ENCODE results near the gene C1QTNF9.
"Not testable (repeated sequence)": the region's sequence is repeated elsewhere in the genome, so short reads cannot be mapped to it uniquely, and the experiment has no call there.

The C1QTNF9 gene

DNA sequence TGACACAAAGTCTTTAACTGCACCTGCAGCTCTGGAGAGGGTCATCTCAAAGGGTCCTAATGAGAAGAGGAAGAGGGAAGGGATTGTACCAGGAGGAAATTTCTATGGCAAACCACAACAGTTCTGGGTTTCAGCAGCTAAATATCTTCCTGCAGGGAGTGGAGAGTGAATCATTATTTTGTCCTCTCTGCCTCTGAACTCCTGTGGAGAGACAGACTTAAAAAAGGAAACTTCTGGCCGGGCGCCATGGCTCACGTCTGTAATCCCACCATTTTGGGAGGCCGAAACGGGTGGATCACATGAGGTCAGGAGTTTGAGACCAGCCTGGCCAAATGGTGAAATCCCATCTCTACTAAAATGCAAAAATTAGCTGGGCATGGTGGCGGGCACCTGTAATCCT, 16.9 kb upstream of the C1QTNF9 start:
- TF ChIP-seq ZNF274 (IDR thresholded peaks at IDR 0.05; ENCODE audit: low read depth, low read length) = no peak

DNA sequence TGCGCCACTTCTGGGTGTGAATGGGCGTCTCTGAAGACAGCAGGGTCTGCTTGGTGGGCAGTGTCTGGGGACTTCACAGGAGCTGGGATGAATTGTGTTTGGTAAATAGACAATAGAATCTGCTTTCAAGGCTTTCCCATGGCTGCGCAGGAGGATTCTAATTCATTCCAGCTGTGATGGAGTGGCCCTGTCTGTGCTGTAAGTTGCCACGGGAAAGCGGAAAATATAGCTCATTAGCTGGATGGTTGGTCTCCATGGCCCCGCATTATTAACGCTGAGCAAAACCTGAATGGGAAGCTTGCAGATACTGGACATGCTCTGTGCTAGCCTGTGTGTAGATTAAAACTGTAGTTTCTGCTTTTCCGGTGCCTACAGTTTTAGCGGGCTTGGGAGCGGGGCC, 15.6 kb upstream of the C1QTNF9 start:
- H3K4me3 ChIP-seq (ENCODE audit: low read length) = no peak overlapping the region
- no peak for TF ChIP-seq ZNF274 (IDR thresholded peaks at IDR 0.05; ENCODE audit: low read depth, low read length)

More for the DNA sequence above, 16.9 kb upstream of the C1QTNF9 start:
- H3K4me3 ChIP-seq (ENCODE audit: low read length) = no peak overlapping the region

DNA sequence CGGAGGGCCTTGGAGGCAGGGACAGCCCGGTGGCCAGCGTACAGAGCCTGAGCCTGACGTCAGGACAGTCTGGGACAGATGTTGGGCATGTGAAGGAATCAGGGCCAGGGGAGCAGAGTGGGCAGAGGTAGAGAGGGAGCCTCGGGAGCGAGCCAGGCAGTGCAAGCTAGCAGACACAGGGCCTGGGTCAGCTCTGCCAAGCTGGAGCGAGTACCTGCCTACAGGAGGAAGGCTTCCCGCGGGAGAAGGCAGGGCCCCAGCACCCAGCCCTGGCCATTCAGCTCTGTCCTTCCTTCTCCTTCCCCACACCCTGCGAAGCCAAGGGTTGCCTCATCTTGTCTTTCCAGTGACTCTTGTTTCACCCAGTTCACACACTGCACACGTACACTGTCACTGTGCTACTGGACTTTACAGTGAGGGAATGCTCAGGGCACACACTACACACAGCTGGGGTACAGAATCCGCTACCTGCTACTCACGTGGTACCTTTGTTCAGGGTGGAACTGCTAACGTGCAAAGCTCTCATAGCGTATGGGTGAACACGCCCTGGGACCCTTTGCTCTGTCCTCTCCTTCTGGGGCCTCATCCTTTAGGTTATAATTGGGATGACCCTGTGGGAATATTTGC, 9.8 kb upstream of the C1QTNF9 start:
- H3K4me3 ChIP-seq (ENCODE audit: low read length) = no peak overlapping the region
- TF ChIP-seq ZNF274 (IDR thresholded peaks at IDR 0.05; ENCODE audit: low read depth, low read length) = no peak

DNA sequence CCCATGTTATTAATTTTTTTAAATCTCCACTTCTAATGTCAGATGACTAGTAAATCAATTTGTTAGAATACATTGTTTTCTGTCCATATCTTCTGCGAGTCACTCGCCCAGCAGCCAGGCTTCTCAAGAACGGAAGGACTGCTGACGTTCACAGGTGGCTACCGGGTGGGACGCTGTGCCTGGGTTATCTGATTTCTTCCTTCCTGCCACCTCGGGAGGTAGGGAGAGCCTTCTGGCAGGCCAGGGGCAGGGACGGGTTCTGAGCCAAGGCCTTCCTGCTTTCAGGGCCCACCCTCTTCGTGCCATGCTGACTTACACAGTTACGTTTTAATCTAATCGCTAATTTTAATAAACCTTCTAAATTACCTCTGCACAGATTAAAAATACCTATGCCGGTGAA, 7.9 kb upstream of the C1QTNF9 start:
- H3K4me3 ChIP-seq (ENCODE audit: low read length) = no peak overlapping the region
- TF ChIP-seq ZNF274 (IDR thresholded peaks at IDR 0.05; ENCODE audit: low read depth, low read length) = no peak

DNA sequence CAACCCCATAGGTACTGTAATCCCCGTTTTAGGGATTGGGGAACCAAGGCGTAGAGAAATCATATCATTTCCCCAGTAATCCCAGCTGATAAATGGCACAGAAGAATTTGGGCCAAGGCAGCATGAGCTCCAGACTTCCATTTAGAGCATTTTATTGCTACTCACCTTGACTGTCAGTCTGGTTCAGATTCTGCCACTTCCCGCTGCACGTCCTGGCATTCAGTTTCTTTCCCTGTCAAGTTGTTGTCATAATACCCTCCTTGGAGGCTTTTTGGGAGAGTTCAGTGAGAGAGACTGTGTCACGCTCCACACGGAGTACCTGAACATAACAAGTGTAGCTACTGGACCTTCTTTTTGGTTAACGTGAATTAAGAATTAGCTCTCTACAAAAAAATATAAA, 7.5 kb upstream of the C1QTNF9 start:
- no peak for TF ChIP-seq ZNF274 (IDR thresholded peaks at IDR 0.05; ENCODE audit: low read depth, low read length)

DNA sequence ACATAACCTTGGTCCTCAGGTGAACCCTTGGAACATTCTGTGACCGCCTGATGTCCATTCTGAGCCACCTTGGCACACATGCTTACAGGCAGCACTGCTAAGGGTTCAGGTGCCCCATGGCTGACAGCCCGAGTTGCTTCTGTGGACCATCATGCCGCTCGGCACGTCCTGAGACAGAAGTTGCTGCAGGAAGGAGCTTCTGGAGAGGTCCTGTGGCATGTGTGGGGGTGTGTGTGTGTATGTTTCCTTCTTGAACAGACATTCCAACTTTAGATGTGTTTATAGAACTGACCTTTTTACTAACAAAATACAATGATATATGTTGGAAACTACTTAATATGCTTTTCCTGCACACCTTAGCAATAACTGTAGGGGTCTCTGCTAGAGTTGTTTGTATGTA, 4.8 kb upstream of the C1QTNF9 start:
- no peak overlapping the region for H3K4me3 ChIP-seq (ENCODE audit: low read length)
- TF ChIP-seq ZNF274 (IDR thresholded peaks at IDR 0.05; ENCODE audit: low read depth, low read length) = no peak

More for the DNA sequence above, 7.5 kb upstream of the C1QTNF9 start:
- no peak overlapping the region for H3K4me3 ChIP-seq (ENCODE audit: low read length)

DNA sequence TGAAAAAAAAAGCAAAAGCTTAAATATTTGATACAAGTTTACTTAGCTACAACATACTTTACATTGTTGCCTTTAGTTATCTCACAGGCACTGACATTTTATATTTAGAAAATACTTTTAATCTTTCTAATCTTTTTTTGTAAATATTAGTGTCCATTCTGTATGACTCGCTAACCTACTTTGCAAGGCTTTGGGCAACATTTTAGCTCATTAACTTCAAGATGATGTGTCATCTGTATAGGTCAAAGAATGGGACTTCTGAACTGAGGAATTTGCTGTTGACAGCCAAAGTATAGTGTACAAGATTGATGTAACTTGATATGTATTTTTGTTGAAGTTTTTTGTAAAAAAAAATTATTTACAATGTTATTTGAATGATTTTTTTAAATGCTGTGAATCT, 2.7 kb upstream of the C1QTNF9 start:
- H3K4me3 ChIP-seq (ENCODE audit: low read length) = no peak overlapping the region
- TF ChIP-seq ZNF274 (IDR thresholded peaks at IDR 0.05; ENCODE audit: low read depth, low read length) = no peak

DNA sequence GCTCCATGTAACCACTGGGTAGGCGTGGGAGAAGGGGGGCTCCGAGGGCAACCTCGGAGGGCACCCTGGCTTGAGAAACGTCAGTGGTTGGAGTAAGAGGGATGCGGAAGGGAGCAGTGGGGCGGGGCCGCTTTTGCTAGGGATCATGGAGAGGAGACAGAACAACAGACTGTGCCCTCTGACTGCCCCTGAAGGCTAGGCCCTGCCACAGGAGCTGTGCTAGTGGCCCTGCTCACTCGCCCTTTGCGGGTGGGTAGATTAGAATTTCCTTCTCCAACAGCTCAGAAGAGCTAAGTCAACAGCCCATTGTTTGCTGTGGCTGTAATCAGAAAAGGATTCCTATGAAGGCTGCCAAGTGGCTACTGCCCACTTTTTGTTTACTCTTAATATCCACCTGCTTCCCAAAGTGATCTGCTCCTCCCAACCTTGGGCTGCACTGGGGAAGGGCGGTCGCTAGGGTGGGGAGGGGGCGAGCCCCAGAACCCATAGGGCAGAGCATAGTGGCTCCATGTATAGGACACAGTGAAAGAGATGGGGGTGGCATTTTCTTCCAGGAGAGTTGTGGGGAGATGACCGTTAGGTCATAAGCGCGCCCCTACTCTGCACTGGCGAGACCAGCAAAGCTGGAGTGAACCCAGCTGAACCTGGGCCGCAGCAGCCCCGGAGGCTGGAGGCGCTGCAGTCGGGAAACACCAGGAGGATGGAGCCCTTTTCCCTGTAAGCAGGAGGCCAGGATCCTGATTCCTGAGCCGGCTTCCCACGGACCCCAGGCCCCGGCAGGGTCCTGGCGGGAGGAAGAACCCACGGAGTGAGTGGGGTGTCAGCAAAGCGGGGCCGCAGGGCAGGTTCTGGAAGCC, 1.9 kb upstream of the C1QTNF9 start:
- no peak for TF ChIP-seq ZNF274 (IDR thresholded peaks at IDR 0.05; ENCODE audit: low read depth, low read length)
- H3K4me3 ChIP-seq (ENCODE audit: low read length) = no peak overlapping the region

DNA sequence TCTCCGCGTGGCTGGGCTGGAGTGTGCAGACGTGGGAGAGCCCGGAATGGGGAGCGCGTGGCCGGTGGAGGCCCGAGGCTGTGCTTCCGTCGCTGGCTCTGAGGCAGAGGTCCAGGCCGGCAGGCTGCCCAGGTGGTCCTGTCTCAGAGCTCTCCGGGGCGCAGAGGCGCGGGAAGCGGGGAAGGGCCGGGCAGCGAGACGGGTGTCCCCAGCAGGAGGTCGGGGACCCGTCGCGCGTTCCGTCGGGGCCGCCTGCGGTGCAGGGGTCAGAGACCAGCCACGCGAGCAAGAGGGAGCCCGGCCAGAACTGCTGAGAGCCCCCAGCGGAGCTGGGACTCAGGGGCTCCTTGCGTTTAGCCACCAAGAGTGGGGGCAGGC, 1.3 kb upstream of the C1QTNF9 start:
- no peak overlapping the region for H3K4me3 ChIP-seq (ENCODE audit: low read length)
- no peak for TF ChIP-seq ZNF274 (IDR thresholded peaks at IDR 0.05; ENCODE audit: low read depth, low read length)

DNA sequence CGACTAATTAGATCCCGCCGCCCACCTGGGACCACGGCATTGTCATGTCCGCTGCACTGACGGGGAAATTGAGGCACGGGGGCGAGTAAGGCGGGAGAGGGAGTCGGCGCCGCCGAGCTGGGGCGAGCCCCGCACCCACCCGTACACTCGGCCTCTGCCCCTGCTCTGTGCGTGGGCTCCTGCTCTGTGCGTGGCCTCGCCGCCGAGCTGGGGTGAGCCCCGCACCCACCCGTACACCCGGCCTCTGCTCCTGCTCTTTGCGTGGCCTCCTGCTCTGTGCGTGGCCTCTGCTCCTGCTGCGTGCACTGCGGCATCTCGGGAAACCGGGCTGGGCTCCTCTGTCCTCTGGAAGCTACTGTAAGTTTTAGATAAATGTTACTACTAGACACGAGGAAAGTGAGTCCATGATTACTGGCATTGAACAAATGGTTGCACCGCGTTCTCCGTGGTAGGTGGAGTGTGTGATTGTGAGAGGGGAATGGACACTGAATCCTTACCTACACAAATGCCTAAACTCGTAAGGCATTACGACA, 826 bp upstream of the C1QTNF9 start:
- TF ChIP-seq ZNF274 (IDR thresholded peaks at IDR 0.05; ENCODE audit: low read depth, low read length) = no peak

DNA sequence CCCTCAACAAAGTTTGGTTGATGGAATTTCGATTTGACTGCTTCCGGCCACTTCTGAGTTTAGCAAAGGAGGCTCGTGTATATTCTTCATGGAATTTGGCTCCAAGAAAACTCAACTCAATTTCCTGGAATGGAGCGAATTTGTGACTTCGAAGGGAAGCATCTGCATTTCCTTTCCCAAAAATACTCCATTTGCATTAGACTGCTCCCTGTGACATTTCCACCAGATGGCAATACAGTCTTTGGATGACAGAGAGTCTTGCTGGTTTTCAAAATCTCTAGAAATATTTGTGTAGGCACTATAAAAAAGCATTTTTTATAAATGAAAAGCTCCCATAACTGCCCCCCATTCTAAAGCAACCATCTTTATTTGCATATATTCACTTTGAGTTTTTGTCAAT, 4.1 kb downstream of the C1QTNF9 start:
- TF ChIP-seq ZNF274 (IDR thresholded peaks at IDR 0.05; ENCODE audit: low read depth, low read length) = no peak
- no peak overlapping the region for H3K4me3 ChIP-seq (ENCODE audit: low read length)

More for the DNA sequence above, 826 bp upstream of the C1QTNF9 start:
- no peak overlapping the region for H3K4me3 ChIP-seq (ENCODE audit: low read length)

DNA sequence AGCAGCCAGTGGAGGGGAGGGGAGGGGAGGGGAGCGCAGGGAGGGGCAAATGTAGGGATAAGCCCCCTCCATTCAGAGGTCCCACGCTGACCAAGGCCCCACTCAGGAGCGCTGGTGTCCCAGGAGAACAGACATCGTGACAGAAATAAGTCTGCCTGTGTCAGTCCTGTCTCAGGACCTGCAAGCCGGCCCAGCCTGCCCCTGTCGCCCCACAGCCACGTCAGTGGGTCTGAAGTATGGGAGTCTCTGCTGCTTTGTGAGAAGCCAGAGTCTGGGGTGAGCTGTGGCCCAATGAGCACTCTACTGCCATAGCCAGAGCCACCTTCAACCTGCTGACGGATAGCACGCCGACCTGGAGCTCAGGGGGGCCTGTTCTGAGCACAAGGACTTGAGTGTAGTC, 8.5 kb downstream of the C1QTNF9 start:
- not testable (repeated sequence) for H3K4me3 ChIP-seq (ENCODE audit: low read length)

DNA sequence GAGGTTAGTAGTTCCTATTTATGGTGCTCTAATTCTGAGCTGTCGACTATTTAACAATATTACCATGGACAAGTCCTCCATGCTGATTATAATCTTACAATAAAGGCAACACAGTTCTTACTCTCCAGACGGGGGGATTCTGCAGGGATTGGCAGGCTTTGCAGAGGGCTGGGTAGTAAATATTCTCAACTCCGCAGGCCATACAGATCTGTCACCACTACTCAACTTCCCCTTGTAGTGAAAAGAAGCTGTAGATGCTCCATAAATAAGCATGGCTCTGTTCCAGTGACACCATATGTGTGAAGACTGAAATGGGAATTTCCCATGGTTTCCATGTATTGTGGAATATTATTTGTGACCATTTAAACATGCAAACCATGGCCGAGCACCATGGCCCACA, 9.5 kb downstream of the C1QTNF9 start:
- not testable (repeated sequence) for H3K4me3 ChIP-seq (ENCODE audit: low read length)

DNA sequence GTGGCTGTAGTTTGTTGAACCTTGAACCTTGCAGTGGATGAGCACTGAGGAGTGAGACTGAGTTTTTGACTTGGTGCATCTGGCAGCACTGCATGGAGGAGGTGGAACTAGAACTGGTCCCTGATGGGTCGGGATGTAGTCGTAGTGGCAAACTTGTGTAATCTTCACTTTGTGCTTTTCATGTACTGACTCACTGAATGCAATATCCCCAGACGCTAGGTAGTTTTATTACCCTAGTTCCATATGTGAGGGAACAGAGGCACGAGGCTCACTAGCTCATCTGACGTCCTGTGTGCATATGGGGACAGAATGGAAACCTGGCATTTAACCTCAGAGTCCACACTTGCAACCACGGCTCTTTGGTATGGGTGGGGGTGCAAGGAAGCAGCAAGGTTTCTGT, 10.3 kb downstream of the C1QTNF9 start:
- not testable (repeated sequence) for H3K4me3 ChIP-seq (ENCODE audit: low read length)

DNA sequence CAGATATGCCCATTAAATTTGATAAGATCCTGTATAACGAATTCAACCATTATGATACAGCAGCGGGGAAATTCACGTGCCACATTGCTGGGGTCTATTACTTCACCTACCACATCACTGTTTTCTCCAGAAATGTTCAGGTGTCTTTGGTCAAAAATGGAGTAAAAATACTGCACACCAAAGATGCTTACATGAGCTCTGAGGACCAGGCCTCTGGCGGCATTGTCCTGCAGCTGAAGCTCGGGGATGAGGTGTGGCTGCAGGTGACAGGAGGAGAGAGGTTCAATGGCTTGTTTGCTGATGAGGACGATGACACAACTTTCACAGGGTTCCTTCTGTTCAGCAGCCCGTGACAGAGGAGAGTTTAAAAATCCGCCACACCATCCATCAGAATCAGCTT, 12.0 kb downstream of the C1QTNF9 start:
- H3K4me3 ChIP-seq (ENCODE audit: low read length) = not testable (repeated sequence)

DNA sequence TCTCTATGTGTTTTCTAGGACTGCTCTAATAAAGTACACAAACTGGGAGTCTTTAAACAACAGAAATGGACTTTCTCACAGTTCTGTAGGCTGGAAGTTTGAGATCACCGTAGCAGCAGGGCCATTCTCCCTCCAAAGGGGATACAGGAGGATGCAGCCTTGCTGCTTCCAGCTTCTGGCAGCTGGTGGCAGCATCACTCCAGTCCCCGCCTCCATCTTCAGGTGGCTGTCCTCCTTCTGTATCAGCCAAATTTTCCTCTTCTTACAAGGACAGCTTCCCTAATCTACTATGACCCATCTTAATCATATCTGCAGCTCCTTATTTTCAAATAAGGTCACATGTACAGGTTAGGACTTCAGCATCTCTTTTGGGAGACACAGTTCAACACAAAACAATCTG, 13.1 kb downstream of the C1QTNF9 start:
- H3K4me3 ChIP-seq (ENCODE audit: low read length) = not testable (repeated sequence)
